Suprapubic skin (tissue), 4 donors: ENCODE measurements around the gene LPAR5. TPM values are rescaled to one million over a fixed set of nuclear protein-coding genes. Genes with fewer than 3 reads are reported as not detected.
A peak's percentile ranks its signal among the peaks of the same experiment; 100 is the strongest.
"Not testable (repeated sequence)": the region's sequence is repeated elsewhere in the genome, so short reads cannot be mapped to it uniquely, and the experiment has no call there.

Experiments
- DNase-seq, 2 donors: peaks; one replicate each; pipeline ENCODE4 v3.0.0-alpha.2; 2019; ENCODE audit warnings: low spot score in 2 of 2
- H3K27ac ChIP-seq: fragments of 200-600 bp; sonication (generic); one replicate; pipeline ENCODE4 v1.5.1; 2019
- H3K27me3 ChIP-seq: fragments of 200-600 bp; sonication (generic); one replicate; pipeline ENCODE4 v1.5.1; 2019
- H3K36me3 ChIP-seq: fragments of 200-600 bp; sonication (generic); one replicate; pipeline ENCODE4 v1.5.1; 2019
- H3K4me1 ChIP-seq: fragments of 200-600 bp; sonication (generic); one replicate; pipeline ENCODE4 v1.5.1; 2019
- H3K4me3 ChIP-seq: fragments of 200-600 bp; sonication (generic); one replicate; pipeline ENCODE4 v1.5.1; 2019; ENCODE audit warnings: mild to moderate bottlenecking
- H3K9me3 ChIP-seq: fragments of 200-600 bp; sonication (generic); one replicate; pipeline ENCODE4 v1.5.1; 2019
- EP300 ChIP-seq: sonication (generic); formaldehyde crosslinking; IDR thresholded peaks from one replicate; pipeline ENCODE4 v1.6.1; 2017; ENCODE audit warnings: antibody characterized with exemption
- POLR2A ChIP-seq, 2 donors: fragments of 450-650 bp; IDR thresholded peaks; one replicate each; pipeline ENCODE4 v1.6.1; 2017; ENCODE audit warnings: antibody characterized with exemption in 2 of 2, mild to moderate bottlenecking in 2 of 2, moderate library complexity in 2 of 2
- POLR2AphosphoS5 ChIP-seq, 3 donors: sonication (generic); formaldehyde crosslinking; IDR thresholded peaks; one replicate each; pipeline ENCODE4 v1.6.1; 2017; ENCODE audit warnings: antibody characterized with exemption in 3 of 3
- WGBS: methylation state at CpG from one replicate; pipeline ENCODE4 v1.1.5; 2018; 5-methylcytosine and 5-hydroxymethylcytosine counted together
- total RNA-seq, 4 donors: library from RNA; depleted of rRNA; stranded (reverse); fragments of >200 nt; gene quantifications; one replicate each; pipeline ENCODE4 v1.1.0, GENCODE V29; 2016
- TF ChIP-seq, protein P1 (sequence below), 2 donors: fragments of 200-600 bp in 1 of 2; fragments of 450-650 bp in 1 of 2; sonication (generic) in 1 of 2; IDR thresholded peaks; one replicate each; pipeline ENCODE4 v1.5.1; 2016 to 2019; ENCODE audit warnings: antibody characterized with exemption in 2 of 2, mild to moderate bottlenecking in 1 of 2, moderate library complexity in 1 of 2

The LPAR5 gene
- total RNA-seq, 4 donors from 2014 or later, result 5.8 to 15.0 (median 8.8) TPM

DNA sequence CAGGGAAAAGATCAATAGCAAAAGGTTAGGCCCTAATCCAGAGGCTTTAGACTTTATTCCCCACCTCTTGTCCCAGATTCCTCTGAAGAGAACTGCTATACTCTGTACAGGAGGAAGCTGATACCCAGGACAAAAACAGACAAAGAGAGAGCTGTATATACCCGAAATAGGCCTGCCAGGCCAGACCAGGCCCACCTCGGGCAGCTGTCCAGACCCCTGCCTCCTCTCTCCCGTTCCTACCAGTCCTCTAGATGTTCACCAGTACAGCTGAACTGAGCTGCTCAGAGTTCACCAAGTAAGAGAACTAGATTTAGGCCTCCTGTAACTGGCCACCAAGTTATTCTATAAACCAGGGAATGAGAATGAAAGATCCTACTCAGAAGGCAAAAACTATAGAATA is 33.2 kb downstream of the LPAR5 start:
- 42% methylated on average over 3 of the region's 3 CpGs for WGBS
- Histone ChIP-seq H3K27me3 (no peaks in the 10 kb centered on the region), H3K36me3 (peaks cover 48% of the 10 kb centered on the region), H3K4me3 (peak overlapping the region; percentile 73), H3K27ac (peak overlapping the region; percentile 57), H3K9me3 (no peaks in the 10 kb centered on the region), H3K4me1 (peaks cover 44% of the 10 kb centered on the region)
- TF ChIP-seq, protein P1, sequence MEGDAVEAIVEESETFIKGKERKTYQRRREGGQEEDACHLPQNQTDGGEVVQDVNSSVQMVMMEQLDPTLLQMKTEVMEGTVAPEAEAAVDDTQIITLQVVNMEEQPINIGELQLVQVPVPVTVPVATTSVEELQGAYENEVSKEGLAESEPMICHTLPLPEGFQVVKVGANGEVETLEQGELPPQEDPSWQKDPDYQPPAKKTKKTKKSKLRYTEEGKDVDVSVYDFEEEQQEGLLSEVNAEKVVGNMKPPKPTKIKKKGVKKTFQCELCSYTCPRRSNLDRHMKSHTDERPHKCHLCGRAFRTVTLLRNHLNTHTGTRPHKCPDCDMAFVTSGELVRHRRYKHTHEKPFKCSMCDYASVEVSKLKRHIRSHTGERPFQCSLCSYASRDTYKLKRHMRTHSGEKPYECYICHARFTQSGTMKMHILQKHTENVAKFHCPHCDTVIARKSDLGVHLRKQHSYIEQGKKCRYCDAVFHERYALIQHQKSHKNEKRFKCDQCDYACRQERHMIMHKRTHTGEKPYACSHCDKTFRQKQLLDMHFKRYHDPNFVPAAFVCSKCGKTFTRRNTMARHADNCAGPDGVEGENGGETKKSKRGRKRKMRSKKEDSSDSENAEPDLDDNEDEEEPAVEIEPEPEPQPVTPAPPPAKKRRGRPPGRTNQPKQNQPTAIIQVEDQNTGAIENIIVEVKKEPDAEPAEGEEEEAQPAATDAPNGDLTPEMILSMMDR (IDR thresholded peaks at IDR 0.05), result no peak
- no peak for TF ChIP-seq EP300
- no peak for DNase-seq

DNA sequence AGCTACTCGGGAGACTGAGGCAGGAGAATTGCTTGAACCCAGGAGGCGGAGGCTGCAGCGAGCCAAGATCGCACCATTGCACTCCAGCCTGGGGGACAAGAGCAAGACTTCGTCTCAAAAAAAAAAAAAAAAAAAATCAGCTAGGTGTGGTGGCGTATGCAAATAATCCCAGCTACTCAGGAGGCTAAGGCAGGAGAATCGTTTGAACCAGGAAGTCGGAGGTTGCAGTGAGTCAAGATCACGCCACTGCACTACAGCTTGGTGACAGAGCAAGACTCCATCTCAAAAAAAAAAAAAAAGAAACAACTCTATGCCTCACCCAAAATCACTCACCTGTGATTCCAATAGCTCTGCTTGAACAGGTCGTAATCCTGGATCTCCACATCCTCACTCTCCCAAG is 40.1 kb downstream of the LPAR5 start:
- 91% methylated on average over 10 of the region's 10 CpGs for WGBS
- not testable (repeated sequence) for H3K9me3 ChIP-seq, DNase-seq, H3K27ac ChIP-seq, H3K27me3 ChIP-seq, H3K4me3 ChIP-seq, H3K4me1 ChIP-seq
- peaks cover 100% of the 10 kb centered on the region for H3K36me3 ChIP-seq

DNA sequence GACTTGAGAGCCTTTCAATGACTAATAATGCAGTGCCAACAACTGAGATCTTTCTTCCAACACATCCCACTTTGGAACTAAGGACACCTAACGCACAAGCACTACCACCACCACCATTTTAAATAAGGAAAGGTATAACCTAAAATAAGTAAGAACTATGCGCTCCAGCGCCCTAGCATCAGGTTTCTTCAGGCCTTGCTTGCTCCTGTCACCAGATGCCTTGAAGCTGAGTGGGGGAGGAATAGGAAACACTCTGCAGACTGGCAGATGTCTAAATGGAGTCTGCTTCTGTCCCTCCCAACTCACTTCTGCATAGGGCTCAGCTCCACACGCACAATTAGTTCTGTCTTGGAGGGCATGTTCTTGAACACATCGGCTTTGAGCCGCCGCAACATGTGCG is 43.7 kb downstream of the LPAR5 start:
- H3K27ac ChIP-seq, result no peak overlapping the region
- no peaks in the 10 kb centered on the region for H3K9me3 ChIP-seq
- peaks cover 100% of the 10 kb centered on the region for H3K36me3 ChIP-seq
- 95% methylated on average over 8 of the region's 8 CpGs for WGBS
- H3K4me3 ChIP-seq, result no peak overlapping the region
- H3K27me3 ChIP-seq, result no peaks in the 10 kb centered on the region
- H3K4me1 ChIP-seq, result no peaks in the 10 kb centered on the region
- TF ChIP-seq, protein P1 (IDR thresholded peaks at IDR 0.05), result no peak
- no peak for TF ChIP-seq POLR2AphosphoS5 (IDR thresholded peaks at IDR 0.05)
- TF ChIP-seq POLR2A (IDR thresholded peaks at IDR 0.05), result no peak
- TF ChIP-seq EP300, result no peak
- no peak for DNase-seq

DNA sequence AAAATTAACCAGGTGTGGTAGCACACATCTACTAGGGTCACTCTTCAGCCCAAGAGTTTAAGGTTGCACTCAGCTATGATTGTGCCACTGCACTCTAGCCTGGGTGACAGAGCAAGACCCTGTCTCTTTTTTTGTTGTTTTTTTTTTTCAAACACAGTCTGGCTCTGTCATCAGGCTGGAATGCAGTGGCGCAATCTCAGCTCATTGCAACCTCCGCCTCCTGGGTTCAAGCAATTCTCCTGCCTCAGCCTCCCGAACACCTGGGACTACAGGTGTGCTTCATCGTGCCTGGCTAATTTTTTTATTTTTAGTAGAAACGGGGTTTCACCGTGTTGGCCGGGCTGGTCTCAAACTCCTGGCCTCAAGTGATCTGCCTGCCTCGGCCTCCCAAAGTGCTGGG is 49.2 kb downstream of the LPAR5 start:
- not testable (repeated sequence) for H3K4me1 ChIP-seq, H3K9me3 ChIP-seq, H3K27me3 ChIP-seq, DNase-seq, H3K4me3 ChIP-seq, H3K27ac ChIP-seq
- peaks cover 100% of the 10 kb centered on the region for H3K36me3 ChIP-seq
- WGBS, result 92% methylated on average over 8 of the region's 8 CpGs

DNA sequence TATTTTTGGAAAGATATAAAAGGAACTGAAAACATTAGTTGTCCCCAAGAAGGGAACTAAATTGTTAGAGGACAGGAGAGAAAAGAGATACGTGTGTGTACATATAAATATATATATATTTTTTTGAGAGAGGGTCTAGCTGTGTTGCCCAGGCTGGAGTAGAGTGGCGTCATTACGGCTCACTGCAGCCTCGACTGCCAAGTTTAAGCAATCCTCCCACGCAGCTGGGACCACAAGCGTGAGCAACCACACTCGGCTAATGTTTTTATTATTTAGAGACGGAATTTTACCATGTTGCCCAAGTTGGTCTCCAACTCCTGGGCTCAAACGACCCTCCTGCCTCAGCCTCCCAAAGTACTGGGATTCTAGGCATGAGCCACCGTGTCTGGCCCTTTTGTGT is 51.5 kb downstream of the LPAR5 start:
- 79% methylated on average over 10 of the region's 10 CpGs for WGBS
- H3K9me3 ChIP-seq, result no peaks in the 10 kb centered on the region
- H3K4me3 ChIP-seq, result no peak overlapping the region
- H3K27ac ChIP-seq, result no peak overlapping the region
- peaks cover 99% of the 10 kb centered on the region for H3K36me3 ChIP-seq
- no peak for TF ChIP-seq EP300
- H3K4me1 ChIP-seq, result no peaks in the 10 kb centered on the region
- no peaks in the 10 kb centered on the region for H3K27me3 ChIP-seq
- no peak for DNase-seq

DNA sequence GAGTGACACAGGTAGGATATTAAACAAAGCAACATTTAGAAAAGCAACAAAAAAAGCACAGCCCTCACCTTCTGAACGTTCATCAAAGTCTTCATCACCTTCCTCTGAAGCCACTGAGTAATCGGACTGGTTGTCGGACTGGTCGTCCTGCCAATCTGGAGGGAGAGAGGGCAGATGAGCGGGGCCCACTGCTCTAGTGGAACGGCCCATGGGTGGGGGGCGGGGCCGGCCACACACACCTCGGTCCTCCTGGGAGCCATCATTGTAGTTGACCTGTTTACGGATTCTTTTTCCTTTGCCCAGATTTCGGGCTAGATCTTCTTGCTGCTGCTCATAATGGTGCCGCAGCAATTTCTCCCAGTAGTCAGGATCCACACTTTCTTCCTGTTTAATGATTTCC is 52.8 kb downstream of the LPAR5 start:
- no peak for DNase-seq
- Histone ChIP-seq H3K27ac (no peak overlapping the region), H3K4me3 (no peak overlapping the region), H3K4me1 (no peaks in the 10 kb centered on the region), H3K27me3 (no peaks in the 10 kb centered on the region), H3K9me3 (no peaks in the 10 kb centered on the region), H3K36me3 (peaks cover 99% of the 10 kb centered on the region)
- 93% methylated on average over 12 of the region's 12 CpGs for WGBS
- TF ChIP-seq, protein P1 (IDR thresholded peaks at IDR 0.05), result no peak
- TF ChIP-seq POLR2A (IDR thresholded peaks at IDR 0.05) (no peak), EP300 (no peak), POLR2AphosphoS5 (IDR thresholded peaks at IDR 0.05) (no peak)

DNA sequence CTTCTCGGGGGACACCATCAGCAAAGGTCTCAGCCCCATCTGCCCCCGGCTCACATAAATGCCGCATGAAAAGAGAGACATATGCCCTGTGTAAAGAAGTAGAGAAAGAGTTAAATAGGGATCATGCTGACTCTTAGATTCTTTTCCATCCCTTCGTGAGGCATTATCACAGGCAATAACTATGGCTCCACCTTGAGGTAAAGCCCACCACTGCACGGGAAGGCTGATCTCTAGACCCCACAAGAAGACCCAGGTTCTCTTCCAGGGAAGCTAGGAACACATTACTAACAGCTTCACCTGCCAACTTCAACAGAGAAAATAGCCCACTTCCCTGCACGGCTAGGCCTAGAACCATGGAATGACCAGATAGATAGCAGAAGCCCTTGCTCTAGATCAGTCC is 53.6 kb downstream of the LPAR5 start:
- no peaks in the 10 kb centered on the region for H3K9me3 ChIP-seq
- WGBS, result 76% methylated on average over 6 of the region's 6 CpGs
- H3K4me1 ChIP-seq, result no peaks in the 10 kb centered on the region
- DNase-seq, result no peak
- no peak overlapping the region for H3K4me3 ChIP-seq
- peaks cover 99% of the 10 kb centered on the region for H3K36me3 ChIP-seq
- TF ChIP-seq EP300, result no peak
- no peak for TF ChIP-seq POLR2AphosphoS5 (IDR thresholded peaks at IDR 0.05)
- TF ChIP-seq, protein P1 (IDR thresholded peaks at IDR 0.05), result no peak
- TF ChIP-seq POLR2A (IDR thresholded peaks at IDR 0.05), result no peak
- H3K27me3 ChIP-seq, result no peaks in the 10 kb centered on the region
- H3K27ac ChIP-seq, result no peak overlapping the region
